BE2C (cell line): ENCODE measurements around the gene DNAH8.

Source experiments
- DNase-seq: peaks from one replicate; pipeline ENCODE4 v3.0.0-alpha.2; 2020
- H3K27me3 ChIP-seq: fragments of 250-450 bp; sonication (Bioruptor Pico); 2 replicates; pipeline ENCODE4 v1.5.1; 2020; ENCODE audit warnings: mild to moderate bottlenecking
- H3K36me3 ChIP-seq: fragments of 250-450 bp; sonication (Bioruptor Pico); 2 replicates; pipeline ENCODE4 v1.5.1; 2020; ENCODE audit warnings: mild to moderate bottlenecking
- H3K4me1 ChIP-seq: fragments of 250-450 bp; sonication (Bioruptor Pico); 2 replicates; pipeline ENCODE4 v1.5.1; 2020
- H3K4me3 ChIP-seq: 2 replicates; pipeline ENCODE4 v1.5.1; 2011; ENCODE audit warnings: low read depth, low read length
- H3K9me3 ChIP-seq: fragments of 250-450 bp; sonication (Bioruptor Pico); 2 replicates; pipeline ENCODE4 v1.5.1; 2020
- TF ChIP-seq, protein P1 (sequence below): IDR thresholded peaks from 2 replicates; pipeline ENCODE4 v1.5.1; 2012; ENCODE audit warnings: mild to moderate bottlenecking, low read depth, low read length

The DNAH8 gene

DNA sequence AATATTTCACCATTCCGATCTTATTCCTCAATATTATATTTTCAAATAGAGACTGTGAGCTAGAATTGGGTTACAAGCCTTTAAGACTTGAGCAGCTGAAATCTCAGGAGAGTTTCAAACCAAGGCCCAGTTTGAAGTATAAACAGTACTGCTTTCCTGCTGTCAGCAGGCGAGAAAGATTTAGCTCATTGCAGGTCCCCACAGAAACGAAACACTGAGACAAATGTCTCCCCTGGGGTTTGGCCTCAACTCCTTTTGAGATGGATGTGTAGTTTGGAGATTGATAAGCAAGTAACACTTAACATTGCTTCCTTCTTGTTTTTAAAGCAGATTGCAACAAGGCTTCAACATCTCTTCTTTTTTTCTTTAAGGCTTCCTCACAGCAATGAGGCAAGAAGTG, 311.1 kb downstream of the DNAH8 start:
- no peak for DNase-seq
- Histone ChIP-seq H3K4me3 (no peak overlapping the region), H3K9me3 (no peaks in the 10 kb centered on the region), H3K4me1 (no peaks in the 10 kb centered on the region), H3K36me3 (no peaks in the 10 kb centered on the region), H3K27me3 (peaks cover 6% of the 10 kb centered on the region; the same call in 1 of the 2 replicates)
- TF ChIP-seq, protein P1, sequence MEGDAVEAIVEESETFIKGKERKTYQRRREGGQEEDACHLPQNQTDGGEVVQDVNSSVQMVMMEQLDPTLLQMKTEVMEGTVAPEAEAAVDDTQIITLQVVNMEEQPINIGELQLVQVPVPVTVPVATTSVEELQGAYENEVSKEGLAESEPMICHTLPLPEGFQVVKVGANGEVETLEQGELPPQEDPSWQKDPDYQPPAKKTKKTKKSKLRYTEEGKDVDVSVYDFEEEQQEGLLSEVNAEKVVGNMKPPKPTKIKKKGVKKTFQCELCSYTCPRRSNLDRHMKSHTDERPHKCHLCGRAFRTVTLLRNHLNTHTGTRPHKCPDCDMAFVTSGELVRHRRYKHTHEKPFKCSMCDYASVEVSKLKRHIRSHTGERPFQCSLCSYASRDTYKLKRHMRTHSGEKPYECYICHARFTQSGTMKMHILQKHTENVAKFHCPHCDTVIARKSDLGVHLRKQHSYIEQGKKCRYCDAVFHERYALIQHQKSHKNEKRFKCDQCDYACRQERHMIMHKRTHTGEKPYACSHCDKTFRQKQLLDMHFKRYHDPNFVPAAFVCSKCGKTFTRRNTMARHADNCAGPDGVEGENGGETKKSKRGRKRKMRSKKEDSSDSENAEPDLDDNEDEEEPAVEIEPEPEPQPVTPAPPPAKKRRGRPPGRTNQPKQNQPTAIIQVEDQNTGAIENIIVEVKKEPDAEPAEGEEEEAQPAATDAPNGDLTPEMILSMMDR, result no peak

DNA sequence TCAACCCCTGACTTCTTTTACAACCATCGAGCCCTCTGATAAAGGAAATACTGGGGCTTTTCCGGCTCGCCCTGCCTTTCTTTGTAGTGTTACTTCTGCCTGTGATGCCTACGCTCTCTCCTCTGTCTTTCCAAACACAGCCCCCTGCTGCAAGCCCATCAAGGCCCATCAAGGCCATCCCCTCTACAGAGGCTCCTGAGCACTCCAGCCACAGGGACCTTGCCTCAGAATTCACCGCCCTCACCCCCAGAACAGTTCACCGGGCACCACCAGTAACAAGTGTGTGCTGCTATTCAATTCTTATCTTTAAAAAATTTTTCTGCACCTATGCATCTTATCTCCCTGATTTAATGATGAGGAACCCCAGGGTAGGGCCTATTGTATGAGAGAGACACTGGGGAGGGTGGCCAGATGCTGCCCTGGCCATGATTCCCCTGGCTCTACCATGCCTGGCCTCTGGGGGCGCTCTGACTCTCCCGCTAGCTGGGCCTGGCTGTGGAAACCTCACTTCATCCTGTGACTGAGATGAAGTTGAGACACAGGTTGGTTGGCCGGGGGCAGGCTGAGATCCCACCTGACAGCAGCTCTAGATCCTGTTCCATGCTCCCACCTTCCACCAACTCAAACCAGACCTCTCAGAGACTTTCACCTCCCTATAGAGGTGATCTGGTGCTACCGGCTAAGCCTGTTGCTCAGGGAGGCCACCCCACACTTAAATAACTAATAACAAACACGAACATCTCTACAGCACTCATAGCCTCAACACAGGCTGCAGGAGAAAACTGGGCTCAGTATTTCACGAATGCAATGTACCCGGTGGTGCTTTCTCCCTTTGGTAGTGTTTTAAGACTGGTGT, 314.3 kb downstream of the DNAH8 start:
- H3K4me3 ChIP-seq, result no peak overlapping the region
- peaks cover 21% of the 10 kb centered on the region for H3K27me3 ChIP-seq
- DNase-seq, result peak; percentile 60
- TF ChIP-seq, protein P1, result peak; percentile 90
- H3K9me3 ChIP-seq, result no peaks in the 10 kb centered on the region
- no peaks in the 10 kb centered on the region for H3K4me1 ChIP-seq
- H3K36me3 ChIP-seq, result no peaks in the 10 kb centered on the region

DNA sequence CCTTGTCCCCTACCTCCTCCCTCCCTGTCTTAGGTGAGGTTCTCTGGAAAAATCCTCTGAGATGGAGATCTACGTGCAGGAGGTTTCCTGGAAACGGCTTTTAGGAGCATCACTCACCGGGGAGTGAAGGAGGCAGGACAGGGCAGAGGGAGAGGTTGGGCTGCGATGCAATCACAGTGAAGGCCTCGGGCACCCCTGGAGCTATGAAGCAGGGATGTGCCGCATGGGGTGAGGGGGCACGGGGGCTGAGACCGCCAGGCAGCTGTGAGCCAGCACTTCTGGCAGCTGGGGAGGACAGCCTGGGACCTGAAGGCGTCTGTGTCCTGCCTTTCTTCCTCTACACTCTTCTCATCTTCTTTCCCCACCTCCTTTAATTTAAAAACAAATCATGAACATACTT, 320.6 kb downstream of the DNAH8 start:
- Histone ChIP-seq H3K4me3 (no peak overlapping the region), H3K27me3 (peaks cover 52% of the 10 kb centered on the region), H3K4me1 (no peaks in the 10 kb centered on the region), H3K9me3 (no peaks in the 10 kb centered on the region), H3K36me3 (no peaks in the 10 kb centered on the region)
- TF ChIP-seq, protein P1, result no peak
- no peak for DNase-seq

DNA sequence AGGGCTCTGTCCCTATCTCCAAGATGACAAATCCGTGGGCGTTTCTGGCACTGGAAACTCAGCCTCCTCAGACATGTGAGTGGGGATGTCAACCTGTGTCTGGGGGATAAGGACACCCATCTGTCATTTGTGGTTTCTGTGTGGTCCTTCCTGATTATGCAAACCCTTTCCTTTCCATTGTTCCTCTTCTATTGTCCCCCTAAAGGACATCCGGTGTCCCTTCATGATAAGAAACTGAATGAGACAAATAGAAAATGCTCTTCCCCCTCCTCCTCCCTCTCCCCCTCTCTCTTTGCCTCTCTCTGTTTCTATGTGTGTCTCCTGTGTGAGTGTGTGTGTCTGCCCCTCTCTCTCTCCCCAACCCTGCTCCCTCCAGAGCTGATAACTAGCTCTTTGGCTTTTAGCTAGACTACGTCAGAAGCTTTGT, 322.0 kb downstream of the DNAH8 start:
- TF ChIP-seq, protein P1, result no peak
- DNase-seq, result no peak
- no peaks in the 10 kb centered on the region for H3K9me3 ChIP-seq
- H3K4me1 ChIP-seq, result no peaks in the 10 kb centered on the region
- H3K27me3 ChIP-seq, result peaks cover 57% of the 10 kb centered on the region
- no peak overlapping the region for H3K4me3 ChIP-seq
- H3K36me3 ChIP-seq, result no peaks in the 10 kb centered on the region

DNA sequence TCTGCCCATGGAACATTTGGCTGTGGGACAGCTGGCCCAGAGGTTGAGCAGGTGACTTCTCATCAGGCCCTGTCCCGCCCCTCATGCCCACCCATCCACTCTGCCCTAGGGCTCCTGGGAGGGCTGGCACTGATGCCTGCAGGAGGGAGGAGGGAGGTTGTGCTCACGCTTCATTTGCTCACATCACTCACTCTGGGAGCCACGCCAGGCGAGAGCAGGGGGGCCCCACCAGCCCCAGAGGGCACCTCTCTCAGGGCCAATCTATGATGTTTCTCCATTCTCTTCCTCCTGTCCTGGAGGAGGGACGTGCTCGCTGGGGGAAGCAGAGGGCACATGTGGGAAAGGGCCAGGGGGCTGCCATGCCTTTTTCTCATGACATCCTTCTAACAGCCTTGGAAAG, 322.6 kb downstream of the DNAH8 start:
- peaks cover 57% of the 10 kb centered on the region for H3K27me3 ChIP-seq
- no peaks in the 10 kb centered on the region for H3K36me3 ChIP-seq
- no peaks in the 10 kb centered on the region for H3K4me1 ChIP-seq
- DNase-seq, result no peak
- no peak overlapping the region for H3K4me3 ChIP-seq
- no peaks in the 10 kb centered on the region for H3K9me3 ChIP-seq
- TF ChIP-seq, protein P1, result no peak

DNA sequence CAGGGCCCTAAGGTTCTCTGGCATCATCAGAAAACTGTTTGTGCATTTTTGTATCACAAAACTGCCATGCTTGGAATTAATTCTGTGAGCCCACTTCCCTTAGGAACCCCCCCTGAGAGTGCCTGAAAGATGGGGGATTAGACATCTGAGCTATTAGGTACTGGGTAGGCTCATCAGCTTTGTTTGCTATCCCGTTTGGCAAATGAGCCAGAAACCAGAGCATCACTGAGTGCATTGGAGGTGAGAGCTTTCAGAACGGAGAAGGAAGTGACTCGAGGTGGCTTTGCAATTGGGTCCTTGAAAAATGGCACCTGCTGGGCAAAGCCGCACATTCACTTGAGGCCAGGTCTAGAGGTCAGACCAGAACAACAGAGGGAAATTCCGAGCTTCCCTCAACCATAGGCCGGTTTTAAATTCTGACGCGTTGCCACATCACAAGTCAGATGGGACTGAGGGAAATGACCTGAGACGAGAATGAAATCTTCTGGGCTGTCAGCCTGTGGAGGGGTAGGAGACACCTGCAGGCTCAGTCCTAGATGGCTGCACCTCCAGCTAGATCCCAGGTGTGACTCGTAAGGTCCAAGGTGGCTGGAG, 325.1 kb downstream of the DNAH8 start:
- Histone ChIP-seq H3K36me3 (no peaks in the 10 kb centered on the region), H3K4me1 (no peaks in the 10 kb centered on the region), H3K9me3 (no peaks in the 10 kb centered on the region), H3K27me3 (peaks cover 41% of the 10 kb centered on the region), H3K4me3 (no peak overlapping the region)
- DNase-seq, result no peak
- TF ChIP-seq, protein P1, result no peak
